GM21515 (cell line): ENCODE data around the gene EPHA10.
"Not testable (repeated sequence)": the region's sequence is repeated elsewhere in the genome, so short reads cannot be mapped to it uniquely, and the experiment has no call there.

Experiments used
- ATAC-seq: cut with Tn5 transposase; IDR thresholded peaks from one replicate; pipeline ENCODE4 v1.9.1; 2021; ENCODE audit not compliant: unreplicated experiment

The EPHA10 gene

DNA sequence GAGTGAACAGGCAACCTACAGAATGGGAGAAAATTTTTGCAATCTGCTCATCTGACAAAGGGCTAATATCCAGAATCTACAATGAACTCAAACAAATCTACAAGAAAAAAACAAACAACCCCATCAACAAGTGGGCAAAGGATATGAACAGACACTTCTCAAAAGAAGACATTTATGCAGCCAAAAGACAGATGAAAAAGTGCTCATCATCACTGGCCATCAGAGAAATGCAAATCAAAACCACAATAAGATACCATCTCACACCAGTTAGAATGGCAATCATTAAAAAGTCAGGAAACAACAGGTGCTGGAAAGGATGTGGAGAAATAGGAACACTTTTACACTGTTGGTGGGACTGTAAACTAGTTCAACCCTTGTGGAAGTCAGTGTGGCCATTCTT lies 6.5 kb upstream of the EPHA10 start:
- ATAC-seq = not testable (repeated sequence)

DNA sequence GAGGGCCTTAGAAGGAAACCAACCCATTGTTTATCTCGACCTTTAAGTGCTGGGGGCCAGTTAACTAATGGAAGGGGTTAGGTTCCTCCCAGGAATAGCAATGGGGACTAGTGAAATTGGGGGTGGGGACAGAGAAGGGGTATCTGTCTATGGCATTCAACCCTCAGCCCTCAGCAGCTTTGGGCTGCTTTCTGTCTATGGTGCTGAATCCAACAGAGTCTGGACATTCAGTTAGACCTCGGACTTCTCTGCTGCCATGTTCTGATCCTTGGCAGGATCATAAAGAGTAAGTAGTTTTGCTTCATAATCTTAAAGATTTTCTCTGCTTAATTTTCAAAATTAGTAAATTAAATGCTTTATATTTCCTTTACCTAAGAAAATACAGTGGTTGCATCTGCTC lies 2.6 kb upstream of the EPHA10 start:
- ATAC-seq = no peak

DNA sequence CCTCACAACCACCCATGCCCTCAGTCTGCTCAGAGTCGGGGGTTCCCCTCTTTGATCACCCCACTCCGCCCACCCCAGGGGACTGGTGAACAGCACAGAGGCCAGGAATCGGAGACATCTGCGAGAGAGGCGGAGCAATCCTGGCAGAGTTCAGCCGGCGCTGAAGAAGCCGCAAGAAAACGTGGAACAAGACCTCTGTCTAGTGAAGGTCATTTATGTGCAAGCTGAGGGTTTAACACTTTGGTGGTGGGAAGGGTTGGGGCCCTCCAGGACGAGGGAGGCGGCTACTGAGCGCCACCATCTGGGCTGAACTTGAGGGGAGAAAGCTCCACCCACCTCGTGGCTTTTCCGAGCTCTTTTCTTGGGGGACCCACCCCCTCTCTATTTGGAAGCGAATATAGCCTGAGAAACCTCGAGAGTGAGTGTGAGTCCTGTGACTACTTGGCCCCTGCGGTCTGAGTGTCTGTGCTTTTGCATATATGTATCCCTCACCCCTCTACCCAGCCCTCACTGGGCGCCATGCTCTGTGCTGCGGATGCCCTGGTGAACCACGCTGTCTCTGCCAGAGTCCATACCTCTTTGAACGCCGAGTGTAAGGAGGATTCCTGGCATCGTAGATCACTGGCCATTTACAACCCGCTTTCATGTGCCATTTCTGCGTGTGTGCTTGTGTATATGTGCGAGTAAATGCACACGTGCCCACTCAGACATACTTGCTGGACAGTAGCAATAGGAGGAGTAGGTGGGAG lies 1.2 kb upstream of the EPHA10 start:
- ATAC-seq = no peak

DNA sequence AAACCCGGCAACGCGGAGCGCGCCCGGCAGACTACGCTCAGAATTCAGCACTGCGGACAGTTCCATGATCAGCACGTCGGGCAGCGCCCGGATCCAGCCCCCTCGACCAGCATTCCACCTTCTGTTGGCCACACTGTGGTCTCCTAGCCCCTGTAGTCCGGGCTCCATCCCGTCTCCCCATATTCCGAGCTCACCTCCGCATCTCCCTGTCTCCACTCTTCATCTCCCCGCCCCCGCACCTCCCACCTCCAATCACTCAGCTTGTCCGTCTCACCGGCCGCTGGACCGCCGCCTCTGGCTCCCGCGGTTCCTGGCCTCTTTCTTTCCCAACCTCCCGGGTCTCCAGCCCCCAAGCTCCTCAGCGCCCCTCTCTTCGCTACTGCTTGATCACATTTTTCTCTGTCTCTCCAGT lies 500 bp downstream of the EPHA10 start:
- ATAC-seq = no peak

DNA sequence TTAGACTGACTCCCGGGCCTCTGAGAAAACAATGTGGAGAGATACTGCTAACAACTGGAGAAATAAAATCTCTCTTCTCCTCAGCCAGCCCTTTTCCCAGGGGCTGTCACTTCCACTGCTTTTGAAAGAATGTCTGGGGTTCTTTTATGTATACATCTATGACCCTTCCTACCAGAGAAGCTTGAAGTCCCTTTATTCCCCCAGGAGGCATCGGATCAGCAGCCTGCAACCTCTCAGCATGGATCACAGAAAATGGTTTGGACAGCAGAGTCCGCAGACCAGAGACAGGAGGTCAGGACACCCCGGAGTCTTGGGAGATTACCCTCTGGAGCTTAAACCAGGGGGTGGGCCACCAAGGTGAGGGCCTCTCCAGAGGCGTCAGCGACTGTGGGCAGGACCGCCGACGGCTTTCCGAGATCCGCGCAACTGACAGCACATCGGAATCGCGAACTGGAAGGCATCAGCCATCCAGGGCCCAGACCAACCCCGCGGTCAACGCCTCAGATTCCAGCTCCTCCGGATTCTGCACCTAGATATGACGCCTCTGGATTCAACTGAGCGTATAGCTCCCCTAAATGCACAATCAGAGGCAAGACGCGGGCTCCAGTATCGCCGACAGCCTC lies 1.0 kb downstream of the EPHA10 start:
- ATAC-seq = no peak

DNA sequence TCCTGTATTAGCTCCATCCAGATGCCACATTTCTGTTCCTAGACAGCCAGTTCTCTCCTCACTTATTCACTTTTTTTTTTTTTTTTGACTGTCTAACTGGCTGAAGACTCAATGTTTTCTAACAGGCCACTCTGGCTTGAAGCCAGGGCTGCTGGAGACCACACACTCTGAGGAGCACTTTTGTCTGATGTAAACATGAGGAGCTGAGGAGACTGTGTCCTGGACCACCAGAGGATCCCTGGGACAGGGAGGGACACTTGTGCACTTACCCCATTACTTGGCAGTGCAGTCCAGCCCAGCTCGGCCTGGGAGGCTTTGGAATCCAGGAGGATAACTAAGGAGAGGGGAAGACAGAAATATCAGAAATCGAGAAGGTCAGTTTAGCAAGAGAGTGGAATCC lies 2.4 kb downstream of the EPHA10 start:
- no peak for ATAC-seq

DNA sequence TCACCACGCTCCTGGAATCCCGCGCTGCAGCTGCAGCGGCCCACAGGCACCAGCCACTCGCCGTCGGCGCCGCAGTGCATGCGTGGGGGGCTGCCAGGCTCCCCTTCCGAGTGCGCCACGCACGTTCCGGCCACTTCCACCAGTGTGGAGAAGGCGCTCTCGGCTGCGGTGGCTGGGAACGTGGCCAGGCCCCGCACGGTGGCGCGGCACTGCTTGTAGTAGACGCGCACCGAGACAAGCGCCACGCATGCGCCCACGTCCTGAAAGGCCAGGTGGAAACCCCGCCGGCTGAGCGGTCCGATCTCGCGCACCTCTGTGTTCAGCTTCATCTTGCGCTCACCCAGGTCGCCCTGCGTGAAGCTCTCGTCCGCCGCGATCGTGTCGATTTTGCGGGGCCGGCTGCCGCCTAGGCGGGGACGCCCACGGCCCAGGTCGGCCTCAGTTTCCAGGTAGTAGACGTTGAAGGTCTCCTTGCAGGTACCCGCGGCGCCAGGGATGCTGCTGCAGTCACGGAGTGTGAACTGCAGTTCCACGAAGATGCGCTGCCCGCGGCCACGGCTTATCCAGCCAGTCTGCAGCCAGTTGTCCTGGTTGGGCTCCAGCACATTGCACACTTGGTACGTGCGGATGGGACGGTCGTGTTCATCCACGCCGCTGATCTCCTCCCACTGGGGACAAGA lies 3.4 kb downstream of the EPHA10 start:
- ATAC-seq = no peak

DNA sequence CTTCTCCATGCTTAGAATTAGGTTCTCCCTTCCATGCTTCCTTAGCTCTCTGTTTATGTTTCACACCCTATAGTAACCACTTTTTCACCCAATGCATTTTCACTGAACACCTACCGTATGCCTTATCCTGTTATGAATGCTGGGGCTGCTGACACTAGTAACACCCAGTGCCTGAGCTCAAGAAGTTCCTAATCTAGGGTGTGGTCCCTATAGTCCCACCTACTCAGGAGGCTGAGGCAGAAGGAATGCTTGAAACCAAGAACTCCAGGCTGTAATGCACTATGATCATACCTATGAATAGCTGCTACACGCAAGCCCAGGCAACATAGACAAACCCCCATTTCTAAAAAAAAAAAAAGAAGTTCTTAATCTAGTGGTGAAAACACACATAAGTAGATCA lies 5.5 kb downstream of the EPHA10 start:
- no peak for ATAC-seq

DNA sequence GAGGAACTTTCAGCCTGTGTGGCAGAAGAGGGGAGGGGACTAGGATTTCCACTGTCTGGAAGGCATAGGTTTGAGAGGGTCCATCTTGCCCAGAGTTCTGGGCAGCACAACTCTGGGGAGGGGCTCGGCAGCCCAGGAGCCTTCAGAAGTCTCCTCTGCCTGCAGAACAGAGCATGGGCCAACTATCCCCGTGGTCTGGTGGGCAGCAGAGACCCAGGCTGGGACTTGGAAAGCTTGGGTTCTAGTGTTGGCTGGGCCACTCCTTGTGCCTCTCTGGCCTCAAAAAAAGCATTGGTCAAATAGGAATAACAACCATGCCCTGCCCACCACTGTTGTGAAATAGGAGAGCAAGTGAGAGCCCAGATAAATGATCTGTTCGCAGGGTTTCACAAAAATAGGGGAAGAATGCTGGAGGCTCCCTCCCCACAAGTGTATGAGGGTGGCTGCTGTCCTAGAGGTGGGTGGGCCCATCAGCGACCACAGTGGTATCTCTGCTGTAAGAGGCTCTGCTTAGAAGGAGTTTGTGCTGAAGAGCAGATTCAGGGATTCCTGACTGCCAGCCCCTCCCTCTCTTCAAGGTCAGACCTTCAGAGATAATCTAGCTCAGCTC lies 8.9 kb downstream of the EPHA10 start:
- no peak for ATAC-seq

DNA sequence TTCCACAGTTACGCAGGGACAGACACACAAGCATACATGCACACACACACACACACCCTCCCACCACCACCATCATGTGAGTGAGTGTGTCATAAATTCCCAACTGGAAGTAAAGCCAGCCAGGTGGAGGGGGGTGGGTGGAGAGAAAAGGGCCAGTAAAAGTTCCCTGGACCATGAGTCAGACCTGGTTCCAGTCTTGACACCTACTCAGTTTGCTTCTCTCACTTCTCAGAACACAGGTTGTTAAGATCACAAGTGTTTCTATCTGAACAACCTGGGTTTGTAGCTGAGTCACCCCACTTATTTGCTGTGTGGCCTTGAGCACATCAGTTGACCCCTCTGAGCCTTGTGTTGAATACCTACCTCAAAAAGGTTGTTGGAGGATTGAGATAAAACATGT lies 9.6 kb downstream of the EPHA10 start:
- ATAC-seq = no peak

DNA sequence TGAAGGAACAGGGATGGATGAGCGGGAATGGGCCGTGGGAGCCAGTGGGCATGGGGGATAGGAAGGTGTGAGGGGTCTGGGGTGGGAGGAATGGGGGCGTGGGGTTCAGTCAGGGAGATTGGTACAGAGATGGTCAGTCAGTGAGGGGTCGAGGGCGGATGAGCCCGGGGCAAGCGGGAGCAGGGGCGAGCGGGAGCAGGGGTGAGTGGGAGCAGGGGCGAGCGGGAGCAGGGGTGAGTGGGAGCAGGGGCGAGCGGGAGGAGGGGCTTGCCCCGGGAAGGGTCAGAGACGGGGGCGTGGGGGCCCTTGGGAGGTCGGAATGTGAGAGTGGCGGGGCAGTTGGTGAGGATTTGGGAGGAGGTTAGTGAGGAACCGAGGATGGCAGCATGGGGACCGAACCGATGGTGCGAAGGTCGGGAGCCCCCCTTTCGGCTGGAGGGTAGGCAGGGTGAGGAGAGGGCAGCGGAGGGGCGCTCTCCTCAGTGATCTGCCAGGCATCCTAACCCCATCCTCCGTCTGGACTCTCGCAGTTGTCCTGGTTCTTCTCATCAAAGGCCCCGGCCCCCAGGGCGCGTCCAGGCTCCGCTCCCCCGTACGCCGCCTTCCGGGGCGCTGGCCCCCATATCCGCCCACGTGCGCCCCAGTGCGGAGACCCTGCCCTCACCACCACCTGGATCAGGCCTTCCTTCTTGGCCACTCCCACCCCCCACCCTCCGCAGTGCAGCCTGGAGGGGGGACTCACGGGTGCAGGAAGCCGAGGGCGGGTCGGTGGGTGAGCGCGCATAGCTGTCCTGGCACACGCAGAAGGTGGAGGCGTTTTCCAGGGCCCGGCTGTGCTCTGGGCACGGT lies 11.2 kb downstream of the EPHA10 start:
- no peak for ATAC-seq

DNA sequence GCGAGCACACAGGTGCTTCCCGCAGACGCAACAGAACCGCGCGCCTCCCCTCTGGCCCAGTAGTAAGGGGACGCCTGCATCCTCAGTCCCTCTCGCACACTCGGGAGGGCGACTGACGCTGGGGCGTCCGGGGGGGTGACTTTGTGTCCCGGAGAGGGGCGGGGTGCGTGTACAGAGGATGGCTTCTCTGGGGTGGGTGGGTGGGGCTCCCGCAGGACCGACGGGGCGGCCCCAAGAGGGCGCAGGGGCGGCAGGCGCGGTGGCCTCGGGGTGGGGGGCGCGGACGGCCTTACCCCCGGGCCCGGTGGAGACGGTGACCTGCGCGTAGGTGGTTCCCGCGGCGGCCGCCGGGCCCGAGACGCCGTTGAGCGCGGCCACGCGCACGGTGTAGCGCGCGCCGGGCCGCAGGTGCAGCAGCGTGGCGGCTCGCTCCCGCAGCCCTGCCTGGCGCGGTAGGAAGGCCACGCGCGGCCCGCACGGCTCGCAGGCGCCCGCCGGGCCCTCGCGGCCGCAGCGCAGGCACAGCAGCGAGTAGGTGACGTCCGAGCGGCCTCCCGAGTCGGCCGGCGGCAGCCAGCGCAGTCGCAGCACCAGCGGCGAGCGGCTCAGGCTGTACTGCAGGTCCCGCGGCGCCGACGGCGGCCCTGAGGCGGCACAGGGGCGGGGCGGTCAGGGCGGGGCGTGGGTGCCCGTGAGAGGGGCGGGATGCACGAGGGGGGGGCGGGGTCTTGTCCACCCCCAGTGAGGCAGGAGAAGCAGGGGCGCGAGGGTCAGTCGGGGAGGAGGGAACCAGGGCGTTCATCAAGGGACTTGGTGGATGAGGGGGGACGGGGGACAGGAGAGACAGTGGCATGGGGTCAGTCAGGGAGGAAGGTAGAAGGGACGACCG lies 12.1 kb downstream of the EPHA10 start:
- ATAC-seq = no peak

DNA sequence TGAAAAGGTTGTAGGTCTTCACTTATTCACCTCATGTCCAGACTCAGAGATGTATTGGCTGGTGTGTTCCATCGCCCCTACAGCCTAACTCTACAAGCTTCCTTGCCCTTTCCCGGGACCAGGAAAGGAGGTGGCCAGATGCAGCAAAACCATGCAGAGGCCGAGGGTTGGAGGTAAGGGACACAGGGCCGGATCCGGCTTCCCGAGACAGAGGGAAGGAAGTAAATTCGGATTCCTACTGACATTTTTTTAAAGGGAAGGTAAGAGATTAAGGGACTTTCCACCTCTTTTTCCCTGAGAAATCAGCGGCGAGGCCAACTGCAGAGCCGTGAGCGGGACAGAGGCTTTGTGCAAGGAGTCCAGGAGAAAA lies 12.7 kb downstream of the EPHA10 start:
- no peak for ATAC-seq

DNA sequence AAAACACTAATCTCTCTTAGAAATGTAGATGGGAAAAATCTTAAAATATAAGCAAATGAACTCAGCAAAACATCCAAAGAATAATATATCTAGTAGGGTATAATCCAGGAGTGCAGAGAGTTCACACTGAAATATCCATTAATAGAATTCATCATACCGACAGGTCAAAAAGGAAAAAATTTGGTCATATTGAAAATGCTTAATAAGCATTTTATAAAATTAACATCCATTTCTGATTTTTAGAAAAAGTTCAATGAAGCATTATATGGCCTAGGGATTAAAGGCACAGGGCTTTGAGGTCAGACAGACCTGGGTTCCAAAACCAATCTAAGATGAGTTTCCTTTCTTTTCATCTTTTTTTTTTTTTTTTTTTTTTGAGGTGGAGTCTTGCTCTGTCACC lies 16.4 kb downstream of the EPHA10 start:
- no peak for ATAC-seq

DNA sequence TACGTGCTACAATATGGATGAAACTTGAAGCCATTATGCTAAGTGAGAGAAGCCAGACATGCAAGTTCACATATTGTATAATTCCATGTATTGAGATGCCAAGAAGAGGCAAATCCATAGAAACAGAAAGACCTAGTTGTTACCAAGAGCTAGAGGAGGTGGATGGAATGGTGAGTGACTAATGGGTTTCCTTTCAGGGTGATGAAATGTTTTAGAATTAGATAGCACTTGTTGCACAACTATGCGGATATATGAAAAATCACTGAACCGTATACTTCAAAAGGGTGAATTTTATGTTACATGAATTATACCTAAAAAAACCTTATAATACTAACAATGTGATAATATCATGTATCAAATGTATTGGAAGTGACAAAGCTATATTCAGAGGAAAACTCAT lies 18.1 kb downstream of the EPHA10 start:
- no peak for ATAC-seq

DNA sequence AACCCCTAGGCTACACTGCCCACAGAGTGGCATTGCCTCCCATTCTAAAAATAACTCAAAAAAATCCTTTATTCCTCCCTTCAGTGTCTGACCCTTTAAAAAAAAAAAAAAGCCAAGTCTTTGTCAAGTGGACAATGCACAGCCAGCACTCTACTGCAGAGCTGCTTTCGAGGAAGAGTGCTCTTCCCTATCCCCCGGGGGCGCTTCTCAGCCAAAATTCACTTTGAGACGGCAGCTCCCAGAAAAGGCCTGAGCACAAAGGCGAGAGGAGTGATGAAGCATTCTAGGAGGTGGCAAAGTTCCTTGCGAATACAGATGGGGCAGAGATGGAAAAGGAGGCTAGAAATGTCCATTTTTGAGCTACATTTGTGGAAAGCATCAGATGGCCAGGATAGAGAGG lies 23.3 kb downstream of the EPHA10 start:
- ATAC-seq = no peak

DNA sequence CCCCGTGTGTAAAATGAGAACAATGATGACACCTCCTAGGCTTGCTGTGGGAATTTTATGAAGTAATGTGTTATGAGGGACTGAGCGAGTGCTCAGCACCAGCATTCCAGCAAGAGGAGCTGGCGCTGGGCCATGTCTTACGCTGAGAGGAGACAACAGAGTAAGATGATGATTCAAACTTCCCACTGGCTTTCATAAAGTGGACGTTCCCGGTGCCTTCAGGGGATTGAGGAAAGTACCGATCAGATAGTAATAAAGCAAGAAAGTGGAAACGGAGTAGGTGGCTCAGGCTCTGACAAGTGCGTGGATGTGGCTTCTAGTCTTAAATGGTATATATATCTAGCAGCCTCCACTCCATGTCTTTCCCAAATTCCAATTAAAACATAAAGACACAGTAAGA lies 23.8 kb downstream of the EPHA10 start:
- no peak for ATAC-seq

DNA sequence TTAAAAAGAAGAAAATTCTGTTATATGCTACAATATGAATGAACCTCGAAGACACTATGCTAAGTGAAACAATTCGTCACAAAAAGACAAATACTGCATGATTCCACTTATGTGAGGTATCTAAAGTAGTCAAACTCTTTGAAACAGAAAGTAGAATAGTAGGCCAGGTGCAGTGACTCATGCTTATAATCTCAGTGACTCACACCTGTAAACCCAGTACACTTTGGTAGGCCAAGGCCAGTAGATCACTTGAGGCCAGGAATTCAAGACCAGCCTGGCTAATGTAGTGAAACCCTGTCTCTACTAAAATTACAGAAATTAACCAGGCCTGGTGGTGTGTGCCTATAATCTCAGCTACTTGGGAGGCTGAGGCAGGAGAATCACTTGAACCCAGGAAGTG lies 25.7 kb downstream of the EPHA10 start:
- ATAC-seq = no peak

DNA sequence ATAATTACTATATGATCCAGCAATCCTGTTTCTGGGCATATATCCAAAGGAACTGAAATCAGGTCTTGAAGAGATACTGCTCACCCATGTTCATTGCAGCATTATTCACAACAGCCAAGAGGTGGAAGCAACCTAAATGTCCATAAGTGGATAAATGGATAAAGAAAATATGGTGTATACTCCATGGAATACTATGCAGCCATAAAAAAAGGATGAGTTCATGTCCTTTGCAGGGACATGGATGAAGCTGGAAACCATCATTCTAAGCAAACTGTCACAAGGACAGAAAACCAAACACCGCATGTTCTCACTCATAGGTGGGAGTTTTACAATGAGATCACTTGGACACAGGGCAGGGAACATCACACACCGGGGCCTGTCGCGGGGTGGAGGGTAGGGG lies 26.3 kb downstream of the EPHA10 start:
- ATAC-seq = not testable (repeated sequence)

DNA sequence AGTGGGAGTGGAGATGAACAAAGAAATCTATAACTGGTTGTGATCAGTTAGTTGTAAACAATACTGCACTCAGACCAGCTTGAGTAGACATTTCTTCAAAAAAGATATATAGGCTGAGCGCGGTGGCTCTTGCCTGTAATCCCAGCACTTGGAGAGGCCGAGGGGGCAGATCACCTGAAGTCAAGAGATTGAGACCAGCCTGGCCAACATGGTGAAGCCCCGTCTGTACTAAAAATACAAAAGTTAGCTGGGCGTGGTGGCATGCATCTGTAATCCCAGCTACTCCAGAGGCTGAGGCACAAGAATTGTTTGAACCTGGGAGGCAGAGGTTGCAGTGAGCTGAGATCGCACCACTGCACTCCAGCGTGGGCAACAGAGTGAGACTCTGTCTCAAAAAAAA lies 26.9 kb downstream of the EPHA10 start:
- ATAC-seq = not testable (repeated sequence)
